Measurements from ENCODE around the gene ZNF225. TPM values are rescaled to one million over a fixed set of nuclear protein-coding genes. Genes with fewer than 3 reads are reported as not detected.

The ZNF225 gene
- total RNA-seq, 1 donor: 0.52 TPM

Other genes with a start within 250 kb of the ZNF225 start
- 0.10 TPM for gene ZNF404, start 229.4 kb upstream of the ZNF225 start, total RNA-seq
- 4.4 TPM for gene ZNF45, start 178.1 kb upstream of the ZNF225 start, total RNA-seq
- gene ZNF221, start 162.2 kb upstream of the ZNF225 start, total RNA-seq: 0.52 TPM
- 6.2 TPM for gene ZNF155, start 129.2 kb upstream of the ZNF225 start, total RNA-seq
- gene ZNF230, start 110.4 kb upstream of the ZNF225 start, total RNA-seq: 3.3 TPM
- gene ZNF222, start 88.0 kb upstream of the ZNF225 start, total RNA-seq: 3.1 TPM
- 0.63 TPM for gene ZNF223, start 61.4 kb upstream of the ZNF225 start, total RNA-seq
- gene ZNF284, start 41.2 kb upstream of the ZNF225 start, total RNA-seq: 0.73 TPM
- gene ZNF224, start 19.0 kb upstream of the ZNF225 start, total RNA-seq: 24.0 TPM
- gene ZNF234, start 28.2 kb downstream of the ZNF225 start, total RNA-seq: 2.2 TPM
- gene ZNF226, start 51.7 kb downstream of the ZNF225 start, total RNA-seq: 7.6 TPM
- gene ZNF227, start 99.1 kb downstream of the ZNF225 start, total RNA-seq: 24.9 TPM
- gene ZNF233, start 146.5 kb downstream of the ZNF225 start, total RNA-seq: 0.63 TPM
- gene ZNF235, start 191.6 kb downstream of the ZNF225 start, total RNA-seq: 2.7 TPM
- under 0.01 TPM for gene ZNF112, start 243.3 kb downstream of the ZNF225 start, total RNA-seq

Measured in mononuclear cell (primary cell).